ENCODE results near the gene KANSL1. TPM values are rescaled to one million over a fixed set of nuclear protein-coding genes. Genes with fewer than 3 reads are reported as not detected.
A peak's percentile ranks its signal among the peaks of the same experiment; 100 is the strongest.

Gene KANSL1
- total and polyA plus RNA-seq, 9 of the 15 experiments (the other 6 are each of a cell fraction or from before 2014, with no cell fraction given): 3.6 to 55.4 (median 31.8) TPM

GRCh38 chr17:46109603-46110189 is 83.5 kb downstream of the KANSL1 start (continued):
- TF ChIP-seq IRF1 (CRISPR knock-in tag; IDR thresholded peaks at IDR 0.05; ENCODE audit: borderline replicate concordance) (no peak), CREBBP (IDR thresholded peaks at IDR 0.05; ENCODE audit: low read depth, low read length) (no peak), SREBF1 (IDR thresholded peaks at IDR 0.05; ENCODE audit: borderline replicate concordance, low read depth, low read length) (no peak), SP1 (CRISPR knock-in tag; IDR thresholded peaks at IDR 0.05) (0 out of 2 replicates have a peak, but pooled peaks have one; percentile 32), POU5F1 (IDR thresholded peaks at IDR 0.05; ENCODE audit: borderline replicate concordance, low read depth, low read length, partially characterized antibody) (no peak)

GRCh38 chr17:46108550-46109110 is 84.6 kb downstream of the KANSL1 start:
- Histone ChIP-seq H3K9me1 (ENCODE audit: control insufficient read depth, insufficient read depth, low read length) (peaks cover 7% of the 10 kb centered on the region), H3K4me1 (replicated peaks in 1 of 2; ENCODE audit: control insufficient read depth in 2 of 2, insufficient read depth in 2 of 2, low read length in 2 of 2) (peaks cover 16 to 30% of the 10 kb centered on the region in 2 experiments), H2AFZ (ENCODE audit: low read depth, low read length) (no peak overlapping the region), H3K9me3 (replicated peaks; ENCODE audit: control insufficient read depth, insufficient read depth, low read depth, low read length) (no peaks in the 10 kb centered on the region), H3K4me2 (ENCODE audit: insufficient read depth, low read length) (peak overlapping the region; percentile 16; the same call in 1 of the 2 replicates), H3K4me3 (no peak overlapping the region), H3K27me3 (ENCODE audit: control insufficient read depth in 2 of 2, insufficient read depth in 2 of 2, low read length in 2 of 2) (no peaks in the 10 kb centered on the region), H3K36me3 (ENCODE audit: control insufficient read depth, insufficient read depth, low read length) (peaks cover 3% of the 10 kb centered on the region; the same call in 1 of the 3 replicates), H3K9ac (ENCODE audit: insufficient read depth in 1 of 2, low read depth in 2 of 2, low read length in 2 of 2) (no peak overlapping the region; a peak in 2 of 4 replicates), H3K79me2 (ENCODE audit: control insufficient read depth, insufficient read depth, low read length) (peaks cover 98% of the 10 kb centered on the region), H3K27ac (ENCODE audit: extremely low read depth, low read depth, low read length) (peak overlapping the region; percentile 18; the same call in 2 of the 3 replicates), H4K20me1 (replicated peaks; ENCODE audit: control insufficient read depth, insufficient read depth, low read length) (peaks cover 42% of the 10 kb centered on the region)
- peak; percentile 82 for ATAC-seq
- 35% methylated on average over 4 of the region's 4 CpGs for WGBS (ENCODE audit: insufficient coverage, low coverage, missing lambda C conversion rate)
- in situ Hi-C loops (cut with MboI) (no loop called here), intact Hi-C loops (cut with micrococcal nuclease) (no loop called here)
- BruUV-seq (replicated peaks): no TSS peak
- POLR2A ChIA-PET: interaction anchor here (0.6 to 1.8 kb wide), 7 partner anchors 8 to 1139 kb away, joined by 3 to 11 read pairs (median 3); no protein-coding TSS in a partner anchor
- DNase-seq (ENCODE audit: extremely low read depth in 1 of 4, low spot score in 3 of 4): peak in 1 of 4 experiments; percentile 49
- CTCF ChIA-PET (ENCODE audit: low intra/inter-chr PET ratio): interaction anchor here (0.7 kb wide), 1 partner anchor 65 kb away, joined by 3 read pairs; no protein-coding TSS in a partner anchor
- no peak for FAIRE-seq
- TF ChIP-seq EP300 (IDR thresholded peaks at IDR 0.05; ENCODE audit: low read length) (peak; percentile 70; the same call in 1 of the 2 replicates), MEIS2 (IDR thresholded peaks at IDR 0.05; ENCODE audit: partially characterized antibody) (peak; percentile 29), ARID1B (IDR thresholded peaks at IDR 0.05) (peak; percentile 73), KAT7 (CRISPR knock-in tag; IDR thresholded peaks at IDR 0.05; ENCODE audit: borderline replicate concordance) (no peak), JUND (IDR thresholded peaks at IDR 0.05; ENCODE audit: borderline replicate concordance, low read depth, low read length) (peak; percentile 86), JUND (tag; IDR thresholded peaks at IDR 0.05; ENCODE audit: borderline replicate concordance, low read depth, low read length) (peak; percentile 82; the same call in 1 of the 3 replicates), MEF2A (IDR thresholded peaks at IDR 0.05; ENCODE audit: control insufficient read depth, low read depth, low read length) (no peak), NBN (IDR thresholded peaks at IDR 0.05; ENCODE audit: low read depth) (0 out of 2 replicates have a peak, but pooled peaks have one; percentile 24), MAFF (IDR thresholded peaks at IDR 0.05; ENCODE audit: low read length) (peak; percentile 49; the same call in 1 of the 2 replicates), CREM (IDR thresholded peaks at IDR 0.05; ENCODE audit: low read depth) (0 out of 2 replicates have a peak, but pooled peaks have one; percentile 14), SMARCE1 (IDR thresholded peaks at IDR 0.05) (peak; percentile 75; the same call in 1 of the 2 replicates), CTBP1 (IDR thresholded peaks at IDR 0.05; ENCODE audit: borderline replicate concordance) (peak; percentile 77), NFRKB (IDR thresholded peaks at IDR 0.05; ENCODE audit: low read depth) (no peak), ATF7 (IDR thresholded peaks at IDR 0.05) (peak; percentile 93), ATF3 (IDR thresholded peaks at IDR 0.05) (peak; percentile 98), ATF3 (CRISPR knock-in tag; conservative IDR thresholded peaks at IDR 0.05) (peak; percentile 86)

All from K562 (cell line).